Measurements from ENCODE around the gene TNS3. TPM values are rescaled to one million over a fixed set of nuclear protein-coding genes. Genes with fewer than 3 reads are reported as not detected.

The TNS3 gene
- total and polyA plus RNA-seq, 9 of the 15 experiments (the other 6 are each of a cell fraction or from before 2014, with no cell fraction given) = 0.20 TPM; not detected in 8

DNA sequence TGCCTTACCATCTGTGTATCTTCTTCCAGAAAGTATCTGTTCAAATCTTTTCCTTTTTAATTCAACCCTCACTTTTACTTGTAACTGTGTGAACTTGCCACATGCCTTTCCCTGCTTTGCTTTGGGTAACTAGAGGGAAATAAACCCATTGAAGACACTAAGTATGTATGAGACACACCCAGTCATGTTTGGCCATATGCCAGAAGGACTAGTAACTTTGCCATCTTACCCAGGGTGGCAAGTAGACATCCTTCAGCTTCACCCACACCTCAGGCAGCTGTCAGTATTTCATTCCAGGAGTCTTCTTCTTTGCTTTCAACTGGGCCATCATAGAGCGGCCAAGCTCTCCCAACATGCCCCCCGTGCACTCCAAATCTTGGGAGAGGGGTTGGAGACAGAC is 323.1 kb downstream of the TNS3 start:
- in situ Hi-C loops (cut with MboI) (no loop called here), intact Hi-C loops (cut with micrococcal nuclease) (no loop called here)
- ChIA-PET POLR2A (interaction anchor here (0.6 kb wide), 1 partner anchor 38 kb away, joined by 4 read pairs; no protein-coding TSS in a partner anchor), CTCF (ENCODE audit: low intra/inter-chr PET ratio) (no interaction called here)
- Histone ChIP-seq H3K36me3 (ENCODE audit: control insufficient read depth, insufficient read depth, low read length) (no peaks in the 10 kb centered on the region), H2AFZ (ENCODE audit: low read depth, low read length) (no peak overlapping the region), H3K4me2 (ENCODE audit: insufficient read depth, low read length) (no peak overlapping the region), H3K4me3 (no peak overlapping the region), H3K79me2 (ENCODE audit: control insufficient read depth, insufficient read depth, low read length) (no peaks in the 10 kb centered on the region), H3K27ac (ENCODE audit: extremely low read depth, low read depth, low read length) (no peak overlapping the region), H3K9me1 (ENCODE audit: control insufficient read depth, insufficient read depth, low read length) (peaks cover 2% of the 10 kb centered on the region), H3K9ac (ENCODE audit: insufficient read depth in 1 of 2, low read depth in 2 of 2, low read length in 2 of 2) (no peak overlapping the region), H3K4me1 (replicated peaks in 1 of 2; ENCODE audit: control insufficient read depth in 2 of 2, insufficient read depth in 2 of 2, low read length in 2 of 2) (peaks cover 2 to 8% of the 10 kb centered on the region in 2 experiments; a peak in 3 of 5 replicates), H3K9me3 (replicated peaks; ENCODE audit: control insufficient read depth, insufficient read depth, low read depth, low read length) (no peaks in the 10 kb centered on the region), H4K20me1 (replicated peaks; ENCODE audit: control insufficient read depth, insufficient read depth, low read length) (peaks cover 6% of the 10 kb centered on the region), H3K27me3 (ENCODE audit: control insufficient read depth in 2 of 2, insufficient read depth in 2 of 2, low read length in 2 of 2) (peaks cover 0 to 12% of the 10 kb centered on the region in 2 experiments; a peak in 2 of 5 replicates)
- no peak for FAIRE-seq
- no peak for ATAC-seq
- BruUV-seq (replicated peaks) = no TSS peak
- TF ChIP-seq MAFF (IDR thresholded peaks at IDR 0.05; ENCODE audit: low read length) (no peak), MECOM (CRISPR knock-in tag; IDR thresholded peaks at IDR 0.05) (no peak), NFIC (IDR thresholded peaks at IDR 0.05) (peak; percentile 51)
- DNase-seq (ENCODE audit: extremely low read depth in 1 of 4, low spot score in 3 of 4) = no peak
- WGBS (ENCODE audit: insufficient coverage, low coverage, missing lambda C conversion rate) = 4% methylated on average over 2 of the region's 2 CpGs

DNA sequence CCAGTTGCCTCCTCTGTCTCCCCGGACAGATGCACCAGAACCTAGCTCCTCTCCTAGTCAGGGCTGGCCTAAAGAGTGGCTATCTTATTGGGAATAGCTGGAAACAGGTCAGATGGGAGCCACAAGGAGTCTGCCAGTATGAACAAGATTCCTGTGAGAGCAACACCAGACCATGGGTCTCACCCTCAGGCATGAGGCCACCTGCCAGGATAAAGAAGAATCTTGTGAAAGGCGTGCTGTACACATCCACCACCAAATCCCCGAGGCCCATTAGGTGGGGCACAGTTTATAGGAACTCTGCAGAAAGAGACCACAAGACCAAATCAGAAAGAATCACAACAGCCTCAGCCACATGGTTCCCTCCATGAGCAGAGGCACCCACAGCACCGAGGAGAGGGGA is 325.9 kb downstream of the TNS3 start:
- no peak for ATAC-seq
- BruUV-seq (replicated peaks) = no TSS peak
- in situ Hi-C loops (cut with MboI) = no loop called here
- peaks cover 7 to 10% of the 10 kb centered on the region in 2 experiments; a peak in 3 of 5 replicates for H3K4me1 ChIP-seq (replicated peaks in 1 of 2; ENCODE audit: control insufficient read depth in 2 of 2, insufficient read depth in 2 of 2, low read length in 2 of 2)
- ChIA-PET POLR2A (no interaction called here), CTCF (ENCODE audit: low intra/inter-chr PET ratio) (no interaction called here)
- H2AFZ ChIP-seq (ENCODE audit: low read depth, low read length) = no peak overlapping the region
- H3K4me3 ChIP-seq = no peak overlapping the region
- H3K27me3 ChIP-seq (ENCODE audit: control insufficient read depth in 2 of 2, insufficient read depth in 2 of 2, low read length in 2 of 2) = peaks cover 0 to 12% of the 10 kb centered on the region in 2 experiments; a peak in 2 of 5 replicates
- H3K9ac ChIP-seq (ENCODE audit: insufficient read depth in 1 of 2, low read depth in 2 of 2, low read length in 2 of 2) = no peak overlapping the region; a peak in 1 of 4 replicates
- no peak for FAIRE-seq
- H3K36me3 ChIP-seq (ENCODE audit: control insufficient read depth, insufficient read depth, low read length) = no peaks in the 10 kb centered on the region
- peaks cover 6% of the 10 kb centered on the region for H4K20me1 ChIP-seq (replicated peaks; ENCODE audit: control insufficient read depth, insufficient read depth, low read length)
- H3K4me2 ChIP-seq (ENCODE audit: insufficient read depth, low read length) = no peak overlapping the region
- DNase-seq (ENCODE audit: extremely low read depth in 1 of 4, low spot score in 3 of 4) = no peak
- no peaks in the 10 kb centered on the region for H3K79me2 ChIP-seq (ENCODE audit: control insufficient read depth, insufficient read depth, low read length)
- no peak overlapping the region for H3K27ac ChIP-seq (ENCODE audit: extremely low read depth, low read depth, low read length)
- H3K9me3 ChIP-seq (replicated peaks; ENCODE audit: control insufficient read depth, insufficient read depth, low read depth, low read length) = no peaks in the 10 kb centered on the region
- peaks cover 3% of the 10 kb centered on the region for H3K9me1 ChIP-seq (ENCODE audit: control insufficient read depth, insufficient read depth, low read length)
- TF ChIP-seq, protein P1, sequence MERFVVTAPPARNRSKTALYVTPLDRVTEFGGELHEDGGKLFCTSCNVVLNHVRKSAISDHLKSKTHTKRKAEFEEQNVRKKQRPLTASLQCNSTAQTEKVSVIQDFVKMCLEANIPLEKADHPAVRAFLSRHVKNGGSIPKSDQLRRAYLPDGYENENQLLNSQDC (CRISPR knock-in tag; IDR thresholded peaks at IDR 0.05) = no peak
- TF ChIP-seq MED1 (CRISPR knock-in tag; IDR thresholded peaks at IDR 0.05; ENCODE audit: borderline replicate concordance) (no peak), NFXL1 (CRISPR knock-in tag; IDR thresholded peaks at IDR 0.05) (no peak), NCOA4 (IDR thresholded peaks at IDR 0.05; ENCODE audit: partially characterized antibody) (no peak)
- WGBS (ENCODE audit: insufficient coverage, low coverage, missing lambda C conversion rate) = 4% methylated on average over 3 of the region's 4 CpGs
- intact Hi-C loops (cut with micrococcal nuclease) = no loop called here
